Measurements from ENCODE around the gene SMIM22. TPM values are rescaled to one million over a fixed set of nuclear protein-coding genes. Genes with fewer than 3 reads are reported as not detected.

SMIM22 gene
- total and polyA plus RNA-seq, 4 donors = 0.49 to 1.2 (median 0.72) TPM; not detected in 1

GRCh38 chr16:4796982-4797804 lies 2.0 kb downstream of the SMIM22 start:
- H3K4me3 ChIP-seq (ENCODE audit: low read depth in 1 of 3, low read length in 3 of 3) = no peak overlapping the region
- H3K36me3 ChIP-seq (ENCODE audit: control insufficient read depth in 4 of 4, insufficient read depth in 3 of 4, low read depth in 1 of 4, low read length in 3 of 4) = peaks cover 0 to 20% (median 7%) of the 10 kb centered on the region in 4 donors
- H3K9ac ChIP-seq (ENCODE audit: low read depth in 1 of 2, low read length in 2 of 2) = no peak overlapping the region
- TF ChIP-seq RAD21 (IDR thresholded peaks at IDR 0.05) = no peak
- TF ChIP-seq HNF4A (conservative IDR thresholded peaks at IDR 0.05) = no peak
- TF ChIP-seq GABPA (IDR thresholded peaks at IDR 0.05 in 1 of 2, conservative IDR thresholded peaks at IDR 0.05 in 1 of 2) = no peak
- TF ChIP-seq FOXA1 (IDR thresholded peaks at IDR 0.05) = no peak
- TF ChIP-seq CTCF (IDR thresholded peaks at IDR 0.05; ENCODE audit: low read depth, low read length, missing input control) = no peak
- no peak for TF ChIP-seq ZBTB33 (IDR thresholded peaks at IDR 0.05)
- no peak for TF ChIP-seq SP1 (IDR thresholded peaks at IDR 0.05)
- no peak for TF ChIP-seq TAF1 (conservative IDR thresholded peaks at IDR 0.05)
- no peak for TF ChIP-seq FOXA2 (IDR thresholded peaks at IDR 0.05)
- TF ChIP-seq EGR1 (IDR thresholded peaks at IDR 0.05; ENCODE audit: low read depth in 2 of 2) = no peak
- no peak for TF ChIP-seq YY1 (IDR thresholded peaks at IDR 0.05)
- no peak for TF ChIP-seq ATF3 (IDR thresholded peaks at IDR 0.05)
- no peak for TF ChIP-seq NR2F2 (IDR thresholded peaks at IDR 0.05)
- no peak for TF ChIP-seq MAX (IDR thresholded peaks at IDR 0.05)
- peaks cover 0 to 19% (median 9%) of the 10 kb centered on the region in 4 donors for H3K4me1 ChIP-seq (ENCODE audit: control insufficient read depth in 4 of 4, insufficient read depth in 4 of 4, low read length in 3 of 4)
- H3K27me3 ChIP-seq (ENCODE audit: control insufficient read depth in 4 of 4, insufficient read depth in 4 of 4, low read length in 3 of 4) = no peaks in the 10 kb centered on the region
- WGBS = 89% methylated on average over 21 of the region's 21 CpGs
- no peaks in the 10 kb centered on the region for H3K9me3 ChIP-seq (ENCODE audit: control insufficient read depth in 4 of 4, low read length in 3 of 4)
- no peak overlapping the region for H3K27ac ChIP-seq (ENCODE audit: low read depth in 1 of 2, low read length in 2 of 2)
- no peak for DNase-seq (ENCODE audit: low spot score)

GRCh38 chr16:4797805-4798252 lies 2.7 kb downstream of the SMIM22 start:
- no peak for TF ChIP-seq ATF3 (IDR thresholded peaks at IDR 0.05)
- TF ChIP-seq FOXA2 (IDR thresholded peaks at IDR 0.05) = no peak
- no peak for TF ChIP-seq CTCF (IDR thresholded peaks at IDR 0.05; ENCODE audit: low read depth, low read length, missing input control)
- no peak for TF ChIP-seq EGR1 (IDR thresholded peaks at IDR 0.05; ENCODE audit: low read depth in 2 of 2)
- no peak for TF ChIP-seq HNF4A (conservative IDR thresholded peaks at IDR 0.05)
- TF ChIP-seq REST (IDR thresholded peaks at IDR 0.05) = no peak
- TF ChIP-seq HNF4G (IDR thresholded peaks at IDR 0.05) = no peak
- TF ChIP-seq YY1 (IDR thresholded peaks at IDR 0.05) = no peak
- TF ChIP-seq ZBTB33 (IDR thresholded peaks at IDR 0.05) = no peak
- TF ChIP-seq MAX (IDR thresholded peaks at IDR 0.05) = no peak
- no peak for TF ChIP-seq SP1 (IDR thresholded peaks at IDR 0.05)
- TF ChIP-seq RAD21 (IDR thresholded peaks at IDR 0.05) = no peak
- peaks cover 0 to 20% (median 7%) of the 10 kb centered on the region in 4 donors for H3K36me3 ChIP-seq (ENCODE audit: control insufficient read depth in 4 of 4, insufficient read depth in 3 of 4, low read depth in 1 of 4, low read length in 3 of 4)
- H3K9ac ChIP-seq (ENCODE audit: low read depth in 1 of 2, low read length in 2 of 2) = no peak overlapping the region
- no peaks in the 10 kb centered on the region for H3K27me3 ChIP-seq (ENCODE audit: control insufficient read depth in 4 of 4, insufficient read depth in 4 of 4, low read length in 3 of 4)
- no peak overlapping the region for H3K4me3 ChIP-seq (ENCODE audit: low read depth in 1 of 3, low read length in 3 of 3)
- DNase-seq (ENCODE audit: low spot score) = no peak
- H3K4me1 ChIP-seq (ENCODE audit: control insufficient read depth in 4 of 4, insufficient read depth in 4 of 4, low read length in 3 of 4) = peaks cover 0 to 19% (median 9%) of the 10 kb centered on the region in 4 donors
- WGBS = 96% methylated on average over 22 of the region's 22 CpGs
- no peaks in the 10 kb centered on the region for H3K9me3 ChIP-seq (ENCODE audit: control insufficient read depth in 4 of 4, low read length in 3 of 4)
- no peak overlapping the region for H3K27ac ChIP-seq (ENCODE audit: low read depth in 1 of 2, low read length in 2 of 2)

All from liver (tissue), 9 donors.